HG03066 (cell line): ENCODE results near the gene ZFP1.
"Not testable (repeated sequence)": the region's sequence is repeated elsewhere in the genome, so short reads cannot be mapped to it uniquely, and the experiment has no call there.

Source experiments
- ATAC-seq: cut with Tn5 transposase; IDR thresholded peaks from one replicate; pipeline ENCODE4 v1.9.1; 2021; ENCODE audit warnings: low read depth; ENCODE audit not compliant: unreplicated experiment

ZFP1 gene

GRCh38 chr16:75112734-75113491, 35.4 kb upstream of the ZFP1 start:
- no peak for ATAC-seq

GRCh38 chr16:75113541-75114121, 34.7 kb upstream of the ZFP1 start:
- no peak for ATAC-seq

GRCh38 chr16:75114179-75114945, 34.0 kb upstream of the ZFP1 start:
- no peak for ATAC-seq

- ATAC-seq = no peak
These were observed 33.1 kb upstream of the ZFP1 start for GRCh38 chr16:75114946-75115825.

- no peak for ATAC-seq
These were observed 32.0 kb upstream of the ZFP1 start, which contains the start of gene LDHD for GRCh38 chr16:75116081-75116910. LDHD (minus strand) TSS chr16:75116780; CDS start chr16:75116720, 60 bp downstream.

GRCh38 chr16:75116911-75117245, 31.4 kb upstream of the ZFP1 start:
- no peak for ATAC-seq

GRCh38 chr16:75118943-75119539, 29.3 kb upstream of the ZFP1 start:
- ATAC-seq = no peak

GRCh38 chr16:75120253-75120652, 28.1 kb upstream of the ZFP1 start:
- no peak for ATAC-seq

GRCh38 chr16:75121949-75122568, 26.3 kb upstream of the ZFP1 start:
- no peak for ATAC-seq

- no peak for ATAC-seq
These were observed 25.7 kb upstream of the ZFP1 start for GRCh38 chr16:75122609-75123008.

- no peak for ATAC-seq
These were observed 20.5 kb upstream of the ZFP1 start for GRCh38 chr16:75127713-75128415.

GRCh38 chr16:75129421-75130149, 18.7 kb upstream of the ZFP1 start:
- not testable (repeated sequence) for ATAC-seq

GRCh38 chr16:75130150-75130771, 18.1 kb upstream of the ZFP1 start:
- no peak for ATAC-seq

- ATAC-seq = no peak
These were observed 17.2 kb upstream of the ZFP1 start for GRCh38 chr16:75131081-75131480.

GRCh38 chr16:75138233-75138632, 10.1 kb upstream of the ZFP1 start:
- no peak for ATAC-seq

GRCh38 chr16:75138636-75139035, 9.7 kb upstream of the ZFP1 start:
- no peak for ATAC-seq

- ATAC-seq = no peak
These were observed 8.8 kb upstream of the ZFP1 start for GRCh38 chr16:75139498-75139897.
